HUES48 (cell line): ENCODE results near the gene ASAP3.

ENCODE experiments used
- H3K27ac ChIP-seq: one replicate; pipeline ENCODE4 v1.7.0; 2013; ENCODE audit warnings: low read depth, low read length, inconsistent platforms
- H3K27me3 ChIP-seq: 2 replicates; pipeline ENCODE4 v1.6.1; 2013; ENCODE audit warnings: mild to moderate bottlenecking, low read length; ENCODE audit not compliant: control insufficient read depth, insufficient read depth
- H3K36me3 ChIP-seq: 2 replicates; pipeline ENCODE4 v1.6.1; 2013; ENCODE audit warnings: low read length; ENCODE audit not compliant: control insufficient read depth, insufficient read depth
- H3K4me1 ChIP-seq: 2 replicates; pipeline ENCODE4 v1.6.1; 2013; ENCODE audit warnings: mild to moderate bottlenecking, low read length; ENCODE audit not compliant: control insufficient read depth, insufficient read depth
- H3K4me3 ChIP-seq: 2 replicates; pipeline ENCODE4 v1.5.1; 2013; ENCODE audit warnings: mild to moderate bottlenecking, low read depth, low read length
- H3K9ac ChIP-seq: 2 replicates; pipeline ENCODE4 v1.6.1; 2013; ENCODE audit warnings: mild to moderate bottlenecking, low read depth, low read length, moderate library complexity
- H3K9me3 ChIP-seq: 2 replicates; pipeline ENCODE4 v1.6.1; 2013; ENCODE audit warnings: low read length; ENCODE audit not compliant: control insufficient read depth, insufficient read depth

ASAP3 gene

GRCh38 chr1:23473037-23473800 lies 10.8 kb downstream of the ASAP3 start:
- Histone ChIP-seq H3K36me3 (no peaks in the 10 kb centered on the region), H3K4me3 (no peak overlapping the region), H3K27me3 (no peaks in the 10 kb centered on the region), H3K27ac (no peak overlapping the region), H3K4me1 (no peaks in the 10 kb centered on the region), H3K9ac (no peak overlapping the region), H3K9me3 (no peaks in the 10 kb centered on the region)

GRCh38 chr1:23472351-23473036 lies 11.5 kb downstream of the ASAP3 start:
- H3K27ac ChIP-seq, result no peak overlapping the region

DNA sequence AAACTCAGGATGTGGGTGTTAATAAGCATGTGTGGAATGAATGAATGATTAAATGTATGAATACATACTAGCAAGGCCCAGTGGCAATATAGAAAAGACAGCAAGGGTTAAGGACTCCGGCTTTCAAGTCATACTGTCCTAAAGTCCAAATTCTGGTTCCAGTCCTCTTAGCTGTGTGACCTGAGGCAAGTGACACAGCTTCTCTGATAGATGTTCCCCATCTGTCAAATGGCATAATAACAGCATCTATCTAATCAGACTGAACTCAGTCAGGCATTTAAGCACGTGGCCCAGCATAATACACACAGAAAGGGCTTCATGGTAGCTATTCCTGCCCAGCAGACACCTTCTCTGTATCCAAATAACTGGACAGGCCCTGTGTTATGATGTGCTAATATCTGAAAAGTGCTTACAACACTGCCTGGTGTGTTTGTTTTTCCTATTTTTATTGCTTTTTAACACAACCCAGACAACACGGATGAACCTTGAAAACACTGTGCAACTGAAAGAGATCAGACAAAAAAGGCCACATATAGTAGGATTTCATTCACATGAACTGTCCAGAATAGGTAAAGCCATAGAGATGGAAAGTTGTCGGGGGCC lies 12.4 kb downstream of the ASAP3 start:
- no peaks in the 10 kb centered on the region for H3K27me3 ChIP-seq
- H3K9me3 ChIP-seq, result no peaks in the 10 kb centered on the region
- H3K36me3 ChIP-seq, result no peaks in the 10 kb centered on the region
- no peak overlapping the region for H3K9ac ChIP-seq
- H3K4me1 ChIP-seq, result no peaks in the 10 kb centered on the region
- H3K4me3 ChIP-seq, result no peak overlapping the region
- H3K27ac ChIP-seq, result no peak overlapping the region

More at GRCh38 chr1:23472351-23473036, 11.5 kb downstream of the ASAP3 start:
- Histone ChIP-seq H3K27me3 (no peaks in the 10 kb centered on the region), H3K9ac (no peak overlapping the region), H3K4me1 (no peaks in the 10 kb centered on the region), H3K4me3 (no peak overlapping the region), H3K36me3 (no peaks in the 10 kb centered on the region), H3K9me3 (no peaks in the 10 kb centered on the region)

DNA sequence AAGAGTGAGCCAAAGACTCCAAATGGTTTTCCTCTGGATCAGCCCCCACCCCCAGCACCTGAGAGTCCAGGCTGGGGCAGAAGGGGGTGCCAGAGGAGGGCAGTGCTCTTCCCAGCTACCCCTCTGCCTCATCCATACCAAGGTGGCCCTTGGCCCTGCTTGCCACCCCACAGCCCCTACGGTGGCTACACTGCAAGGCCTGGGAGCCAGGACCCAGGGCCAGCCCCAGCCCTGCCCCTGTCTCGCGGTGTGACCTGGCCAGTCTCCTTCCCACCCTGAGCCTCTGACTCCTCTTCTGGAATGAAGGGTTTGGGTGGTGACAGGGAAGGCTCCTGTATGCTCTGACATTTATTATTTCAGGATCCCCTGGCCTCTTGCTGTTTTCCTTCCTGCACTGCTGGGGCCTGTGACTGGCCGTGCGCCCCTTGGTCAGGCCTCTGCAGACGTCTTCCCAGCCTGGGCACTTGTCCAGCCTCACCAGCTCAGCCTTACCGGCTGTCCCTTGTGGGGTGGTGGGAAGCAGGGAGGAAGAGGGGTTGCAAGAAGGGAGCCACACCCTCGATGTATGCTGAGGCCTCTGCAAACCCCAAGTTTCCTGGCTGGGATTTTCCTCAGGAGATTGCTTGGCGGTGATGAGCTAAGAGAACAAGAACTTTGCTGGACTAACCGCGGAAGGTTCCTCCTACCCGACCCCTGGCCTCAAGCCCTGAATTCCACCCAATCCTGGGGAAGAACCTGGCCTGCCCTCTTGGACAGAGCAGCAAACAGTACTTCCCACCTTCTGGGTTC lies 13.5 kb downstream of the ASAP3 start:
- no peak overlapping the region for H3K9ac ChIP-seq
- H3K27me3 ChIP-seq, result no peaks in the 10 kb centered on the region
- H3K36me3 ChIP-seq, result no peaks in the 10 kb centered on the region
- no peaks in the 10 kb centered on the region for H3K9me3 ChIP-seq
- no peak overlapping the region for H3K27ac ChIP-seq
- no peaks in the 10 kb centered on the region for H3K4me1 ChIP-seq
- no peak overlapping the region for H3K4me3 ChIP-seq

DNA sequence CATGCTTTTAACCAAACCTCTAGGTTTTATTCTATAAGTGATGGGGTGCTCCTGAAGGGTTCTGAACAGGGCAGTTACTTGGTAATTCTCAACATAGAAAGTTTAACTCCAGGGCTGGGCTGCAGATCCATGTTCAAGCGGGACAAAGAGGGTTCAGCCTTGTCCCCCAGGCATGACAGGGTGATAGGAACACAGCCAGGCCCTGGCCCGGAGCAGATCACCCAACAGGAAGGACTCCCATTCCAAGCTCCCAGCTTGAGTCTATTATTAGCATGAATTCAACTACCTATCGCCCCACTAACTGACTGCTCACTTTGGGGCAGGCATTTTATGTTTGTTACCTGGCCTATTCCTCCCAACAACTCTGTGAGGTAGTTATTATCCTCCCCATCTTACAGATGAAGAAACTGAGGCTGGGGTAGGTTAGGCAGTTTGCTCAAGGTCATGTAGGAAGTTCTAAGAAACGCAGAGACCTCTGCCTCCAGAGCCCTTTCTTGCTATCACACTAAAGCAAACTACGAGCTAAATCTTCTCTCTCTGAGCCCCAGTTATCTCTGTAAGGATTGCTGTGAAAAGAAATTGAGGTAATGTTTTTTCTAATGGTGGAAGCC lies 14.5 kb downstream of the ASAP3 start:
- Histone ChIP-seq H3K9me3 (no peaks in the 10 kb centered on the region), H3K4me1 (no peaks in the 10 kb centered on the region), H3K4me3 (no peak overlapping the region), H3K27me3 (no peaks in the 10 kb centered on the region), H3K36me3 (no peaks in the 10 kb centered on the region), H3K27ac (no peak overlapping the region), H3K9ac (no peak overlapping the region)

GRCh38 chr1:23466423-23466989 lies 17.5 kb downstream of the ASAP3 start:
- H3K4me3 ChIP-seq, result no peak overlapping the region
- H3K9ac ChIP-seq, result no peak overlapping the region
- no peaks in the 10 kb centered on the region for H3K4me1 ChIP-seq
- no peaks in the 10 kb centered on the region for H3K9me3 ChIP-seq
- H3K27me3 ChIP-seq, result no peaks in the 10 kb centered on the region
- no peaks in the 10 kb centered on the region for H3K36me3 ChIP-seq
- H3K27ac ChIP-seq, result no peak overlapping the region

DNA sequence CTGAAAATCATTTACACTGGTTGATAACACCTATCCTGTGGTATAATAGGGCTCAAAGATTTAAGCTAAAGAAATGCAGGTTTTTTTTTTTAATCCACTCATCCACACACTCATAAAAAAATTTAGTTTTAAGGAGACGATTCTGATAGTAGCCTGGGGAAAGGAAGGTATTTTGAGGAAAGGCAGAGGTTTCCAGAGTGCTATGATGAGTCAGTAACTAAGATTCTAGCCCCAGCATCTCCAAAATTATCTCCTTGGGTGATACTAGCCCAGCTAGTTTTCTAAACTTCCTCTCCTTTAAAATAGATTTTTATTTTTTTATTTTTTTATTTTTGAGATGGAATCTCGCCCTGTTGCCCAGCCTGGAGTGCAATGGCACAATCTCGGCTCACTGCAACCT lies 20.7 kb downstream of the ASAP3 start:
- Histone ChIP-seq H3K27ac (no peak overlapping the region), H3K4me1 (no peaks in the 10 kb centered on the region), H3K4me3 (no peak overlapping the region), H3K9ac (no peak overlapping the region), H3K9me3 (no peaks in the 10 kb centered on the region), H3K36me3 (no peaks in the 10 kb centered on the region), H3K27me3 (no peaks in the 10 kb centered on the region)

GRCh38 chr1:23462766-23463165 lies 21.2 kb downstream of the ASAP3 start:
- no peak overlapping the region for H3K4me3 ChIP-seq
- H3K27ac ChIP-seq, result no peak overlapping the region
- H3K9ac ChIP-seq, result no peak overlapping the region
- no peaks in the 10 kb centered on the region for H3K4me1 ChIP-seq
- H3K27me3 ChIP-seq, result no peaks in the 10 kb centered on the region
- no peaks in the 10 kb centered on the region for H3K9me3 ChIP-seq
- H3K36me3 ChIP-seq, result no peaks in the 10 kb centered on the region

- Histone ChIP-seq H3K36me3 (no peaks in the 10 kb centered on the region), H3K4me3 (no peak overlapping the region), H3K4me1 (no peaks in the 10 kb centered on the region), H3K27me3 (no peaks in the 10 kb centered on the region), H3K9ac (no peak overlapping the region), H3K27ac (no peak overlapping the region), H3K9me3 (no peaks in the 10 kb centered on the region)
Observed at GRCh38 chr1:23461050-23461449, 22.9 kb downstream of the ASAP3 start.

DNA sequence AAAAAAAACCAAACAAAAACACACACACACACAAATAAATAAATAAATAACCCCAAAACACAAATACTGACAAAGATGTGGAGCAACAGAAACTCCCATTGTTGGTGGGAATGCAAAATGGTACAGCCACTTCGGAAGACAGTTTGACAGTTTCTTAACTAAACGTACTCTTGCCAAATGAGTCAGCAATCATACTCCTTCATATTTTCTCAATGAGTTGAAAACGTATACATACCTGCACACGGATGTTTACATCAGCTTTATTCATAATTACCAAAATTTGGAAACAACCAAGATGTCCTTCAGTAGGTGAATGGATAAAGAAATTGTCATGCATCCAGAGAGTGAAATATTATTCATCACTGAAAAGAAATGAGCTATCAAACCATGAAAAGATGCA lies 23.5 kb downstream of the ASAP3 start:
- no peak overlapping the region for H3K27ac ChIP-seq
- H3K4me3 ChIP-seq, result no peak overlapping the region
- H3K27me3 ChIP-seq, result no peaks in the 10 kb centered on the region
- peaks cover 4% of the 10 kb centered on the region; the same call in 1 of the 2 replicates for H3K36me3 ChIP-seq
- H3K4me1 ChIP-seq, result no peaks in the 10 kb centered on the region
- H3K9ac ChIP-seq, result no peak overlapping the region
- no peaks in the 10 kb centered on the region for H3K9me3 ChIP-seq
